Stomach (tissue), 4 donors: Measurements from ENCODE around the gene PEX10.

Experiments used
- POLR2A ChIP-seq, 4 donors: fragments of 450-650 bp; IDR thresholded peaks; one replicate each; pipeline ENCODE4 v1.6.1; 2016; ENCODE audit warnings: antibody characterized with exemption in 4 of 4, control low read depth in 2 of 4, mild to moderate bottlenecking in 1 of 4, moderate library complexity in 1 of 4
- TF ChIP-seq, protein P1 (sequence below), 7 experiments: fragments of 450-650 bp in 4 of 7; fragments of 200-600 bp in 3 of 7; sonication (generic) in 3 of 7; IDR thresholded peaks; one replicate each; pipeline ENCODE4 v1.5.1; 2016 to 2019; ENCODE audit warnings: antibody characterized with exemption in 7 of 7, control low read depth in 2 of 7, mild to moderate bottlenecking in 1 of 7

DNA sequence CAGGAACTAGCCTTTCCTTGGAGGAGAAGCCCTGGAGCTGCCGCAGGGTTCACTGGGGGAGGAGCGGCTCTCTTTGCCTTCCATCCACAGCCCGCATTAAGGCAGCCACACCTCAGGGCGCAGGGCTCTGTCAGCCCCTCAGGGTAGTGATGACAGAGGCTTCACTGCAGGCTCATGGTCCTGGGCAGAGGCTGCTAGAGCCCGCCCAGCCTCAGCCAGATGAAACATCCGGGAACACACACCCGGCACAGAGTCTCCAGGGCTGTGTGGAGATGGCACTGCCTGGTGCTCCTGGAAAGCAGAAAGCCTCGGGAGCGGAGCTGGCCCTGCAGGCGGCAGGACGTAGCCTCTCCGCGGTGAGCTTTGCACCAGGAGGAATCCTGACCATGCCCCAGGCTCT lies 29.4 kb upstream of the PEX10 start:
- TF ChIP-seq, protein P1, sequence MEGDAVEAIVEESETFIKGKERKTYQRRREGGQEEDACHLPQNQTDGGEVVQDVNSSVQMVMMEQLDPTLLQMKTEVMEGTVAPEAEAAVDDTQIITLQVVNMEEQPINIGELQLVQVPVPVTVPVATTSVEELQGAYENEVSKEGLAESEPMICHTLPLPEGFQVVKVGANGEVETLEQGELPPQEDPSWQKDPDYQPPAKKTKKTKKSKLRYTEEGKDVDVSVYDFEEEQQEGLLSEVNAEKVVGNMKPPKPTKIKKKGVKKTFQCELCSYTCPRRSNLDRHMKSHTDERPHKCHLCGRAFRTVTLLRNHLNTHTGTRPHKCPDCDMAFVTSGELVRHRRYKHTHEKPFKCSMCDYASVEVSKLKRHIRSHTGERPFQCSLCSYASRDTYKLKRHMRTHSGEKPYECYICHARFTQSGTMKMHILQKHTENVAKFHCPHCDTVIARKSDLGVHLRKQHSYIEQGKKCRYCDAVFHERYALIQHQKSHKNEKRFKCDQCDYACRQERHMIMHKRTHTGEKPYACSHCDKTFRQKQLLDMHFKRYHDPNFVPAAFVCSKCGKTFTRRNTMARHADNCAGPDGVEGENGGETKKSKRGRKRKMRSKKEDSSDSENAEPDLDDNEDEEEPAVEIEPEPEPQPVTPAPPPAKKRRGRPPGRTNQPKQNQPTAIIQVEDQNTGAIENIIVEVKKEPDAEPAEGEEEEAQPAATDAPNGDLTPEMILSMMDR (IDR thresholded peaks at IDR 0.05): no peak
- no peak for TF ChIP-seq POLR2A (IDR thresholded peaks at IDR 0.05)
